Natural killer cell (primary cell): Measurements from ENCODE around the gene TMEM175. TPM values are rescaled to one million over a fixed set of nuclear protein-coding genes. Genes with fewer than 3 reads are reported as not detected.

Source experiments
- ATAC-seq, 3 donors: fragments of 150-1000 bp in 2 of 3; fragments of 200-7000 bp in 1 of 3; cut with Tn5 transposase; 1 replicate in 1 of 3; 2 replicates in 2 of 3; pipeline ENCODE4 v1.10.0; 2021; ENCODE audit warnings: mild to moderate bottlenecking in 2 of 3, moderate library complexity in 2 of 3
- DNase-seq, 2 donors: peaks; one replicate each; pipeline versions ENCODE4 v3.0.0 to v3.0.0-alpha.2; 2013 to 2021; ENCODE audit warnings: mixed read lengths in 1 of 2
- H3K27ac ChIP-seq: one replicate; pipeline ENCODE4 v1.5.1; 2013; ENCODE audit warnings: mild to moderate bottlenecking, low read length
- H3K27me3 ChIP-seq: one replicate; pipeline ENCODE4 v1.6.1; 2013; ENCODE audit warnings: low read length; ENCODE audit not compliant: control insufficient read depth, insufficient read depth
- H3K36me3 ChIP-seq: one replicate; pipeline ENCODE4 v1.6.1; 2013; ENCODE audit warnings: low read length; ENCODE audit not compliant: control insufficient read depth, insufficient read depth
- H3K4me1 ChIP-seq: one replicate; pipeline ENCODE4 v1.6.1; 2013; ENCODE audit warnings: low read length; ENCODE audit not compliant: control insufficient read depth, insufficient read depth
- H3K4me3 ChIP-seq: one replicate; pipeline ENCODE4 v1.5.1; 2013; ENCODE audit warnings: low read length
- H3K9me3 ChIP-seq: one replicate; pipeline ENCODE4 v1.6.1; 2013; ENCODE audit warnings: low read length; ENCODE audit not compliant: control insufficient read depth, insufficient read depth
- H3K27ac Mint-ChIP-seq, 2 donors: one replicate each; pipeline ENCODE4 v1.8.0; 2022; ENCODE audit warnings: mild to moderate bottlenecking in 2 of 2, mixed read lengths in 2 of 2, moderate library complexity in 1 of 2
- H3K27me3 Mint-ChIP-seq, 2 donors: one replicate each; pipeline ENCODE4 v1.8.0; 2022; ENCODE audit warnings: low read depth in 2 of 2, mixed read lengths in 2 of 2
- H3K36me3 Mint-ChIP-seq: one replicate; pipeline ENCODE4 v1.8.0; 2022; ENCODE audit warnings: mixed read lengths
- H3K4me1 Mint-ChIP-seq, 2 donors: one replicate each; pipeline ENCODE4 v1.8.0; 2022; ENCODE audit warnings: mixed read lengths in 2 of 2
- H3K4me3 Mint-ChIP-seq: one replicate; pipeline ENCODE4 v1.8.0; 2022; ENCODE audit warnings: mild to moderate bottlenecking, moderate library complexity, mixed read lengths
- H3K9me3 Mint-ChIP-seq, 2 donors: one replicate each; pipeline ENCODE4 v1.8.0; 2022; ENCODE audit warnings: mixed read lengths in 2 of 2
- WGBS: methylation state at CpG from one replicate; pipeline ENCODE4 v1.1.7; 2013; ENCODE audit warnings: missing lambda C conversion rate; ENCODE audit not compliant: insufficient coverage; 5-methylcytosine and 5-hydroxymethylcytosine counted together
- intact Hi-C: fragments of 100-400 bp; cut with micrococcal nuclease; formaldehyde crosslinking; loops from one replicate; pipeline ENCODE4 v1.14.2; 2022
- total RNA-seq, 4 donors: library from RNA; stranded (reverse); fragments of 120-200 nt in 1 of 4; gene quantifications; one replicate each; pipeline versions ENCODE4 v1.2.3 to v1.2.4, GENCODE V29; 2013 to 2022
- TF ChIP-seq, protein P1 (sequence below): fragments of 200-600 bp; IDR thresholded peaks from one replicate; pipeline ENCODE4 v1.8.0; 2022; ENCODE audit warnings: antibody characterized with exemption

TMEM175 gene
- total RNA-seq, 3 donors from 2014 or later (not counting 1 experiment from before 2014, with no cell fraction given): 72.8 to 79.8 (median 73.2) TPM

DNA sequence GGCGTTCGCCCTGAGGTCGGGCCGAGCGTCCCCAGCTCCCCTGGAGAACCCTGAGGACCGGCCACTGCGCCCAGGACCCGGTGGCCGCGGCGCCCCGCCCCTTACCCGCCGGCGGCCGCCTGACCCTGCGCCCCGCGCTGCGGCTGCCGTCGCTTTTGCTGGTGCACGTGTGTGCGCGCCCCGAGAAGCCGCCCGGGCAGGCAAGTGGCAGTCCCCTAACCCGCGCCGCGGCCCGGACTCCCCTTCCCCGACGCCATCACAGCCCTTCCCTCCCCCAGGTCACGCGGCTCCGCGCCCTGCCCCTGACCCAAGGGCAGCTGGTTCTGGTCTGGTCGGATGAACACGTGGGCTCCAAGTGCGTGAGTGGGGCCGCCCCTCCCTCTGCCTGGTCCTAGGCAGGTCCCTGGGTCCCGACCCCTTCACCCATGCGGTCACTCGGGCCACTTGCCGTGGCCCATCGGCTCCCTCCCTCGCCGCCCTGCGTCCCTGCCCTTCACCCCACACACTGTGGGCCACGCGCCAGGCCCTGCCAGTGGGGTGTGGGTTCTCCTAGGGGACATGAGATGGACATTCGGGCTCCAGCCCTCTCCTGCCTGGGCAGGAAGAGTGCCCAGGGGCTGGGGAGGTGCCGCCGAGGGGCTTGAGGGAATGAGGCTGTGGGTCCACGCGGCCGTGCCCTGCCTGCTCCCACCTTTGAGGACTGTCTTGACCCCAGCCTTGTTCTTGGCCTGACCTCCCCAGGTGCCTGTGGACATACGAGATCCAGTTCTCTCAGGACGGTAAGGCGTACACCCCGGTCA is 71.2 kb downstream of the TMEM175 start:
- Histone ChIP-seq H3K27me3 (peaks cover 24% of the 10 kb centered on the region), H3K4me3 (no peak overlapping the region), H3K27ac (no peak overlapping the region), H3K9me3 (no peaks in the 10 kb centered on the region), H3K4me1 (peaks cover under 1% of the 10 kb centered on the region), H3K36me3 (no peaks in the 10 kb centered on the region)
- Mint-ChIP-seq H3K27me3 (peaks cover 20 to 27% of the 10 kb centered on the region in 2 donors), H3K27ac (no peak overlapping the region), H3K4me1 (no peaks in the 10 kb centered on the region), H3K36me3 (no peaks in the 10 kb centered on the region), H3K9me3 (no peaks in the 10 kb centered on the region), H3K4me3 (no peak overlapping the region)
- ATAC-seq: no peak
- TF ChIP-seq, protein P1, sequence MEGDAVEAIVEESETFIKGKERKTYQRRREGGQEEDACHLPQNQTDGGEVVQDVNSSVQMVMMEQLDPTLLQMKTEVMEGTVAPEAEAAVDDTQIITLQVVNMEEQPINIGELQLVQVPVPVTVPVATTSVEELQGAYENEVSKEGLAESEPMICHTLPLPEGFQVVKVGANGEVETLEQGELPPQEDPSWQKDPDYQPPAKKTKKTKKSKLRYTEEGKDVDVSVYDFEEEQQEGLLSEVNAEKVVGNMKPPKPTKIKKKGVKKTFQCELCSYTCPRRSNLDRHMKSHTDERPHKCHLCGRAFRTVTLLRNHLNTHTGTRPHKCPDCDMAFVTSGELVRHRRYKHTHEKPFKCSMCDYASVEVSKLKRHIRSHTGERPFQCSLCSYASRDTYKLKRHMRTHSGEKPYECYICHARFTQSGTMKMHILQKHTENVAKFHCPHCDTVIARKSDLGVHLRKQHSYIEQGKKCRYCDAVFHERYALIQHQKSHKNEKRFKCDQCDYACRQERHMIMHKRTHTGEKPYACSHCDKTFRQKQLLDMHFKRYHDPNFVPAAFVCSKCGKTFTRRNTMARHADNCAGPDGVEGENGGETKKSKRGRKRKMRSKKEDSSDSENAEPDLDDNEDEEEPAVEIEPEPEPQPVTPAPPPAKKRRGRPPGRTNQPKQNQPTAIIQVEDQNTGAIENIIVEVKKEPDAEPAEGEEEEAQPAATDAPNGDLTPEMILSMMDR: no peak
- intact Hi-C loops: loop anchor here (10.0 kb wide), 1 partner anchor 351 kb away; no protein-coding TSS in a partner anchor
- 34% methylated on average over 62 of the region's 63 CpGs for WGBS
- DNase-seq: no peak

GRCh38 chr4:1004071-1004418 is 71.8 kb downstream of the TMEM175 start:
- H3K27ac Mint-ChIP-seq: no peak overlapping the region
- Histone ChIP-seq H3K36me3 (no peaks in the 10 kb centered on the region), H3K27me3 (peaks cover 24% of the 10 kb centered on the region), H3K9me3 (no peaks in the 10 kb centered on the region), H3K4me1 (peaks cover 6% of the 10 kb centered on the region), H3K4me3 (no peak overlapping the region), H3K27ac (no peak overlapping the region)
- H3K4me1 Mint-ChIP-seq: peaks cover 5% of the 10 kb centered on the region in 2 donors
- H3K36me3 Mint-ChIP-seq: no peaks in the 10 kb centered on the region
- ATAC-seq (no peak), DNase-seq (no peak)
- TF ChIP-seq, protein P1: no peak
- H3K27me3 Mint-ChIP-seq: peaks cover 25 to 31% of the 10 kb centered on the region in 2 donors
- intact Hi-C loops: loop anchor here (10.0 kb wide), 1 partner anchor 351 kb away; no protein-coding TSS in a partner anchor
- H3K4me3 Mint-ChIP-seq: peak overlapping the region; percentile 13
- H3K9me3 Mint-ChIP-seq: no peaks in the 10 kb centered on the region
- 95% methylated on average over 13 of the region's 13 CpGs for WGBS

DNA sequence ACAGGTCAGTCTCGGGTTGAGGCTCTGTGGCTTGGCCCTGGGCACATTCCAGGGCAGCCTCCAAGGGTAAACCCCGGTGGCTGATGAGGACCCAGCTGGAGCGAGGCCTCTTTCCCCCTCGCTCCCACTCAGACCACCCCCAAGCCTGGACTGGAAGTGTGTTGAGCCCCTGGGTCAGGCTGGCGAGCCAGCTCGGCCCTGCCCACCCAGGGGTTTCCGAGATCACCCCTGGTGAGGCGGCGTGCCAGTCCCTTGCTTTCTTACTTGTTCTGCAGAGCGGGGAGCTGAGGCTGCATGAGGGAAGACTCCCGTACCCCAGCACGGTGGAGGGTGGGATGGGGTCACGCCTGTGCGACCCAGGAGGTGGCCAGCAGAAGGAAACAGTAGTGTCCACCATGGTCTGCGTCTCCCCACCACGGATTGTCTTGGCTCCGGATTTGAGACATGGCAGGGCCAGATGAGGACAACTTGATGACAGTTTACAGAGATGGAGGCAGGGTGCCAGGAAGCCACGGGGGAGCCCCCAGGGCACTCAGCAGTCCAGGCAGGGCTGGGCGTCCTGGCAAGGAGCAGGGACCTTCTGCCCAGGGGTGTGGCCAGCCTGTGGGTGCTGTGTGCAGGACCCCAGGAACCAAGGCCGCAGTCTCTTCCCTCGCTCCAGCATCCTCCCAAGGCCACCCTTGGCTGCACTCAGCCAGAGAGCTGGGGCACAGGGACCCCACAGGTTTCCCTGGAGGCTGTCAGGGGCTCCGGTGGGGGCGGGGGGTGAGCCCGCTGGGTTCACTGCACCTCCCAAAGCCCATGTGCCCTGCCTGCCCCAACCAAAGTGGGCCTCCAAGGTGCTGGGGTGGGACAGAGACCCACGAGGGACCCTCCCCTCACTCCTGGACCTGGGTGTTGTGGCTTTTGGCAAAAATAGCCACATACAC is 72.6 kb downstream of the TMEM175 start:
- no peaks in the 10 kb centered on the region for H3K9me3 ChIP-seq
- Mint-ChIP-seq H3K4me1 (peaks cover 7 to 8% of the 10 kb centered on the region in 2 donors), H3K27me3 (peaks cover 25 to 28% of the 10 kb centered on the region in 2 donors), H3K9me3 (no peaks in the 10 kb centered on the region), H3K27ac (no peak overlapping the region), H3K36me3 (no peaks in the 10 kb centered on the region), H3K4me3 (no peak overlapping the region)
- TF ChIP-seq, protein P1: no peak
- intact Hi-C loops: loop anchor here (10.0 kb wide), 1 partner anchor 350 kb away; no protein-coding TSS in a partner anchor
- H3K4me1 ChIP-seq: peaks cover 9% of the 10 kb centered on the region
- no peak overlapping the region for H3K27ac ChIP-seq
- no peaks in the 10 kb centered on the region for H3K36me3 ChIP-seq
- no peak overlapping the region for H3K4me3 ChIP-seq
- 88% methylated on average over 25 of the region's 25 CpGs for WGBS
- ATAC-seq (no peak), DNase-seq (no peak)
- H3K27me3 ChIP-seq: peaks cover 20% of the 10 kb centered on the region
